A549 (cell line): ENCODE results near the gene C10orf90. TPM values are rescaled to one million over a fixed set of nuclear protein-coding genes. Genes with fewer than 3 reads are reported as not detected.
A peak's percentile ranks its signal among the peaks of the same experiment; 100 is the strongest.

ENCODE experiments used
- ATAC-seq, 2 experiments: fragments of 200-7000 bp in 1 of 2; fragments of >200 bp in 1 of 2; cut with Nextera tagmentation in 1 of 2; cut with Tn5 transposase in 1 of 2; 3 replicates each; pipeline versions ENCODE4 v1.8.0 to v1.9.1; 2018 to 2020; ENCODE audit warnings: mild to moderate bottlenecking in 1 of 2, moderate library complexity in 1 of 2
- CTCF ChIA-PET: fragments of 300-600 bp; sonication (Branson Sonifier 250); formaldehyde crosslinking; extraction: SDS; loops from one replicate; lab custom pipeline; 2021; ENCODE audit warnings: antibody characterized with exemption, inconsistent platforms; lab: Yijun Ruan, JAX
- POLR2A ChIA-PET: fragments of 350-600 bp; formaldehyde crosslinking; extraction: SDS; loops from one replicate; lab custom pipeline; 2021; ENCODE audit warnings: antibody characterized with exemption, inconsistent platforms; lab: Yijun Ruan, JAX
- DNase-seq, 2 experiments: peaks; one replicate each; pipeline versions ENCODE4 v3.0.0 to v3.0.0-alpha.2; 2011 to 2016; ENCODE audit warnings: low read depth in 1 of 2, low spot score in 1 of 2
- FAIRE-seq: peaks from 2 replicates; lab custom pipeline; 2011; peaks lifted over from hg19 to GRCh38; lab: Jason Lieb, UNC
- H3K27ac ChIP-seq, 2 experiments: fragments of >200 bp; sonication (Bioruptor Twin); formaldehyde crosslinking; 3 replicates each; pipeline ENCODE4 v1.5.1; 2016 to 2017
- H3K4me1 ChIP-seq: fragments of >200 bp; sonication (Bioruptor Twin); formaldehyde crosslinking; 3 replicates; pipeline ENCODE4 v1.6.1; 2016
- H3K4me2 ChIP-seq: fragments of >200 bp; sonication (Bioruptor Twin); formaldehyde crosslinking; 3 replicates; pipeline ENCODE4 v1.6.1; 2016
- H3K4me3 ChIP-seq: fragments of >200 bp; sonication (Bioruptor Twin); formaldehyde crosslinking; 3 replicates; pipeline ENCODE4 v1.5.1; 2016
- H3K9me3 ChIP-seq: fragments of >200 bp; sonication (Bioruptor Twin); formaldehyde crosslinking; 3 replicates; pipeline ENCODE4 v1.6.1; 2016
- CEBPB ChIP-seq, 2 experiments: fragments of >200 bp in 1 of 2; sonication (Bioruptor Twin) in 1 of 2; formaldehyde crosslinking in 1 of 2; IDR thresholded peaks; 2 replicates each; pipeline ENCODE4 v1.6.1; 2012 to 2016
- CHD2 ChIP-seq: fragments of 150-350 bp; IDR thresholded peaks from 2 replicates; pipeline ENCODE4 v1.6.1; 2014; ENCODE audit warnings: low read length; ENCODE audit not compliant: partially characterized antibody
- CHD4 ChIP-seq: fragments of 200-600 bp; sonication (generic); IDR thresholded peaks from 2 replicates; pipeline ENCODE4 v1.6.1; 2016; ENCODE audit warnings: antibody characterized with exemption, mild to moderate bottlenecking, borderline replicate concordance
- E2F6 ChIP-seq: IDR thresholded peaks from 2 replicates; pipeline ENCODE4 v1.6.1; 2012; ENCODE audit warnings: low read depth, borderline replicate concordance
- EHMT2 ChIP-seq: fragments of 200-600 bp; sonication (generic); IDR thresholded peaks from 2 replicates; pipeline ENCODE4 v1.6.1; 2016; ENCODE audit warnings: antibody characterized with exemption, low read depth, mild to moderate bottlenecking, moderate library complexity
- ELK1 ChIP-seq: fragments of 150-350 bp; IDR thresholded peaks from 2 replicates; pipeline ENCODE4 v1.6.1; 2014; ENCODE audit warnings: low read depth, mild to moderate bottlenecking, low read length
- EP300 ChIP-seq, 2 experiments: fragments of >200 bp; sonication (Bioruptor Twin); formaldehyde crosslinking; IDR thresholded peaks; 2 replicates in 1 of 2; 3 replicates in 1 of 2; pipeline ENCODE4 v1.6.1; 2016 to 2017
- FOXS1 ChIP-seq: fragments of 250-450 bp; sonication (Bioruptor Pico); IDR thresholded peaks from 2 replicates; pipeline ENCODE4 v1.5.0; 2020; ENCODE audit warnings: mild to moderate bottlenecking, moderate library complexity
- GATA3 ChIP-seq: IDR thresholded peaks from 2 replicates; pipeline ENCODE4 v1.6.1; 2012; ENCODE audit warnings: borderline replicate concordance
- HEYL ChIP-seq: fragments of 250-450 bp; sonication (Bioruptor Pico); IDR thresholded peaks from 2 replicates; pipeline ENCODE4 v1.8.0; 2021; ENCODE audit warnings: mild to moderate bottlenecking, moderate library complexity
- JUNB ChIP-seq: fragments of >200 bp; sonication (Bioruptor Twin); formaldehyde crosslinking; IDR thresholded peaks from 2 replicates; pipeline ENCODE4 v1.6.1; 2016
- MAFK ChIP-seq: fragments of 450-650 bp; IDR thresholded peaks from 2 replicates; pipeline ENCODE4 v1.6.1; 2014; ENCODE audit not compliant: partially characterized antibody
- MAZ ChIP-seq: fragments of 150-350 bp; IDR thresholded peaks from 2 replicates; pipeline ENCODE4 v1.6.1; 2014; ENCODE audit warnings: antibody characterized with exemption, low read depth, low read length, borderline replicate concordance
- NR3C1 ChIP-seq: fragments of >200 bp; sonication (Bioruptor Twin); formaldehyde crosslinking; IDR thresholded peaks from 3 replicates; pipeline ENCODE4 v1.6.1; 2017
- PHF8 ChIP-seq: fragments of 200-600 bp; sonication (generic); IDR thresholded peaks from 2 replicates; pipeline ENCODE4 v1.6.1; 2016; ENCODE audit warnings: low read depth, mild to moderate bottlenecking, antibody characterized with exemption, moderate library complexity, borderline replicate concordance
- POLR2A ChIP-seq: IDR thresholded peaks from 2 replicates; pipeline ENCODE4 v1.6.1; 2012; ENCODE audit warnings: mild to moderate bottlenecking, low read length
- REST ChIP-seq: fragments of 200-600 bp; sonication (generic); IDR thresholded peaks from 2 replicates; pipeline ENCODE4 v1.6.1; 2016; ENCODE audit warnings: antibody characterized with exemption, mild to moderate bottlenecking, moderate library complexity
- RFX5 ChIP-seq: fragments of 450-650 bp; IDR thresholded peaks from 2 replicates; pipeline ENCODE4 v1.7.1; 2014; ENCODE audit warnings: antibody characterized with exemption, mild to moderate bottlenecking, moderate library complexity
- TFCP2L1 ChIP-seq: fragments of 250-450 bp; sonication (Bioruptor Pico); IDR thresholded peaks from 2 replicates; pipeline ENCODE4 v1.5.0; 2021; ENCODE audit warnings: mild to moderate bottlenecking
- TP53 ChIP-seq: fragments of 250-450 bp; sonication (Bioruptor Pico); IDR thresholded peaks from 2 replicates; pipeline ENCODE4 v1.5.0; 2021; ENCODE audit warnings: mild to moderate bottlenecking, moderate library complexity
- ZSCAN20 ChIP-seq: fragments of 250-450 bp; sonication (Bioruptor Pico); IDR thresholded peaks from 2 replicates; pipeline ENCODE4 v1.8.0; 2022; ENCODE audit warnings: mild to moderate bottlenecking, moderate library complexity
- WGBS: methylation state at CpG from one replicate; pipeline ENCODE4 v1.1.6; 2017; ENCODE audit errors: missing lambda C conversion rate; 5-methylcytosine and 5-hydroxymethylcytosine counted together
- polyA plus RNA-seq, 4 experiments: library from polyadenylated mRNA; depleted of rRNA in 3 of 4; stranded (reverse); fragments of >200 nt; fragmentation: RNase III in 1 of 4; extraction: RNeasy Plus Mini Kit Qiagen cat#74134 plus additional on column Dnase treatment in 1 of 4; gene quantifications; 2 replicates in 3 of 4; 3 replicates in 1 of 4; pipeline ENCODE4 v1.2.3, GENCODE V29; 2011 to 2017

The C10orf90 gene
- polyA plus RNA-seq, 2 of the 4 experiments (the other 2 are of a cell fraction): 0.70 to 2.0 TPM

- TF ChIP-seq ELK1: no peak
- TF ChIP-seq CEBPB (IDR thresholded peaks at IDR 0.05): no peak
Observed at GRCh38 chr10:126596472-126597016, 73.9 kb downstream of the C10orf90 start (continued).

GRCh38 chr10:126595160-126595559 is 75.3 kb downstream of the C10orf90 start:
- Histone ChIP-seq H3K4me2 (no peak overlapping the region), H3K9me3 (no peaks in the 10 kb centered on the region), H3K27ac (no peak overlapping the region), H3K4me3 (no peak overlapping the region), H3K4me1 (no peaks in the 10 kb centered on the region)
- ChIA-PET POLR2A (no interaction called here), CTCF (interaction anchor here (0.6 kb wide), 1 partner anchor 390 kb away, joined by 5 read pairs; no protein-coding TSS in a partner anchor)
- DNase-seq (no peak), FAIRE-seq (no peak), ATAC-seq (no peak)
- TF ChIP-seq MAFK (peak; percentile 53), TFCP2L1 (CRISPR knock-in tag) (no peak)
- WGBS: 3% methylated on average over 2 of the region's 2 CpGs

- DNase-seq (no peak), ATAC-seq (no peak), FAIRE-seq (no peak)
- no peak overlapping the region for H3K27ac ChIP-seq
- H3K4me2 ChIP-seq: no peak overlapping the region
- ChIA-PET CTCF (interaction anchor here (1.3 kb wide), 1 partner anchor 119 kb away, joined by 3 read pairs; no protein-coding TSS in a partner anchor), POLR2A (no interaction called here)
- H3K4me1 ChIP-seq: no peaks in the 10 kb centered on the region
- no peaks in the 10 kb centered on the region for H3K9me3 ChIP-seq
- TF ChIP-seq HEYL (CRISPR knock-in tag) (no peak), POLR2A (no peak), MAZ (no peak), GATA3 (no peak), TP53 (no peak), TFCP2L1 (CRISPR knock-in tag) (no peak), JUNB (no peak), NR3C1 (no peak), EHMT2 (no peak)
- 24% methylated on average over 4 of the region's 4 CpGs for WGBS
- H3K4me3 ChIP-seq: no peak overlapping the region
Observed at GRCh38 chr10:126593968-126594701, 76.4 kb downstream of the C10orf90 start.

GRCh38 chr10:126592901-126593300 is 77.6 kb downstream of the C10orf90 start:
- ChIA-PET POLR2A (no interaction called here), CTCF (interaction anchor here (1.3 kb wide), 1 partner anchor 120 kb away, joined by 3 read pairs; no protein-coding TSS in a partner anchor)
- no peak for TF ChIP-seq E2F6
- no peak for TF ChIP-seq REST
- no peak for TF ChIP-seq NR3C1
- no peak for TF ChIP-seq EP300 (IDR thresholded peaks at IDR 0.05)
- no peak for TF ChIP-seq CHD4
- no peak for TF ChIP-seq HEYL (CRISPR knock-in tag)
- no peak for TF ChIP-seq RFX5
- no peak for TF ChIP-seq ZSCAN20 (CRISPR knock-in tag)
- no peak for TF ChIP-seq PHF8
- no peak for TF ChIP-seq ELK1
- no peak for TF ChIP-seq FOXS1 (CRISPR knock-in tag)
- no peak for TF ChIP-seq TFCP2L1 (CRISPR knock-in tag)
- TF ChIP-seq MAZ: no peak
- no peak for TF ChIP-seq MAFK
- TF ChIP-seq TP53: no peak
- no peak for TF ChIP-seq CHD2
- no peak overlapping the region for H3K27ac ChIP-seq
- H3K4me3 ChIP-seq: no peak overlapping the region
- FAIRE-seq (no peak), DNase-seq (no peak), ATAC-seq (no peak)
- H3K9me3 ChIP-seq: no peaks in the 10 kb centered on the region
- H3K4me2 ChIP-seq: no peak overlapping the region
- WGBS: 28% methylated on average over 3 of the region's 3 CpGs
- no peaks in the 10 kb centered on the region for H3K4me1 ChIP-seq
